Upper lobe of left lung (tissue), 6 donors: ENCODE measurements around the gene FGF3. TPM values are rescaled to one million over a fixed set of nuclear protein-coding genes. Genes with fewer than 3 reads are reported as not detected.

Experiments used
- ATAC-seq, 2 donors: fragments of 200-7000 bp; cut with Tn5 transposase; one replicate each; pipeline ENCODE4 v1.9.1; 2022; ENCODE audit warnings: mild to moderate bottlenecking in 2 of 2, moderate library complexity in 2 of 2; ENCODE audit not compliant: low FRiP score in 2 of 2
- DNase-seq, 2 donors: peaks; one replicate each; pipeline ENCODE4 v3.0.0-alpha.2; 2019 to 2020
- H3K27ac ChIP-seq, 4 donors: fragments of 200-600 bp; sonication (generic); one replicate each; pipeline ENCODE4 v1.5.1; 2016 to 2019
- H3K27me3 ChIP-seq, 4 donors: fragments of 200-600 bp; sonication (generic); one replicate each; pipeline ENCODE4 v1.5.1; 2017 to 2019
- H3K36me3 ChIP-seq, 4 donors: fragments of 200-600 bp; sonication (generic); one replicate each; pipeline ENCODE4 v1.5.1; 2016 to 2019
- H3K4me1 ChIP-seq, 4 donors: fragments of 200-600 bp; sonication (generic); one replicate each; pipeline ENCODE4 v1.5.1; 2018 to 2019
- H3K4me3 ChIP-seq, 4 donors: fragments of 200-600 bp; sonication (generic); one replicate each; pipeline ENCODE4 v1.5.1; 2017 to 2019; ENCODE audit warnings: mild to moderate bottlenecking in 2 of 4, moderate library complexity in 1 of 4
- H3K9me3 ChIP-seq, 4 donors: fragments of 200-600 bp; sonication (generic); one replicate each; pipeline ENCODE4 v1.5.1; 2018 to 2019
- CTCF ChIP-seq, 6 experiments: fragments of 450-650 bp in 4 of 6; fragments of 200-600 bp in 2 of 6; sonication (generic) in 2 of 6; IDR thresholded peaks; one replicate each; pipeline ENCODE4 v1.5.1; 2016 to 2019; ENCODE audit warnings: antibody characterized with exemption in 6 of 6
- EP300 ChIP-seq, 4 donors: sonication (generic); formaldehyde crosslinking; IDR thresholded peaks; one replicate each; pipeline ENCODE4 v1.5.1; 2017; ENCODE audit warnings: antibody characterized with exemption in 4 of 4, control low read depth in 2 of 4
- POLR2A ChIP-seq, 4 donors: fragments of 450-650 bp; IDR thresholded peaks; one replicate each; pipeline ENCODE4 v1.5.1; 2016 to 2017; ENCODE audit warnings: antibody characterized with exemption in 4 of 4, mild to moderate bottlenecking in 2 of 4
- POLR2AphosphoS5 ChIP-seq, 2 donors: sonication (generic); formaldehyde crosslinking; IDR thresholded peaks; one replicate each; pipeline ENCODE4 v1.5.1; 2017; ENCODE audit warnings: antibody characterized with exemption in 2 of 2
- WGBS, 2 donors: methylation state at CpG; one replicate each; pipeline ENCODE4 v1.1.5; 2017 to 2018; 5-methylcytosine and 5-hydroxymethylcytosine counted together
- total RNA-seq, 6 donors: library from RNA; depleted of rRNA in 4 of 6; stranded (reverse); fragments of >200 nt in 4 of 6; gene quantifications; one replicate each; pipeline versions ENCODE4 v1.1.0 to v1.2.1, GENCODE V29; 2016 to 2021
- donor health status: DM: no; HTN: no; CAD: no; lungs with moderate emphysema.
- donor health status: DM: no; HTN: yes; CAD: no; lungs with severe emphysema.

The FGF3 gene
- total RNA-seq, 6 donors from 2014 or later, result not detected

- Histone ChIP-seq H3K4me3 (no peak overlapping the region), H3K9me3 (no peaks in the 10 kb centered on the region), H3K27me3 (peaks cover 0 to 6% (median 2%) of the 10 kb centered on the region in 4 donors), H3K4me1 (no peaks in the 10 kb centered on the region), H3K27ac (no peak overlapping the region), H3K36me3 (no peaks in the 10 kb centered on the region)
- DNase-seq, result no peak
- TF ChIP-seq POLR2AphosphoS5 (IDR thresholded peaks at IDR 0.05), result no peak
- TF ChIP-seq EP300 (IDR thresholded peaks at IDR 0.05), result no peak
- TF ChIP-seq POLR2A (IDR thresholded peaks at IDR 0.05), result no peak
- no peak for TF ChIP-seq CTCF (IDR thresholded peaks at IDR 0.05)
- no peak for ATAC-seq
- 79 to 82% methylated on average over 3 of the region's 3 CpGs for WGBS, 2 donors
These were observed 47.4 kb upstream of the FGF3 start for GRCh38 chr11:69866648-69867047.

- ATAC-seq (no peak), DNase-seq (no peak)
- H3K27me3 ChIP-seq, result peaks cover 0 to 6% (median 2%) of the 10 kb centered on the region in 4 donors
- no peak overlapping the region for H3K27ac ChIP-seq
- H3K4me3 ChIP-seq, result no peak overlapping the region
- no peaks in the 10 kb centered on the region for H3K36me3 ChIP-seq
- no peak for TF ChIP-seq POLR2AphosphoS5 (IDR thresholded peaks at IDR 0.05)
- no peak for TF ChIP-seq POLR2A (IDR thresholded peaks at IDR 0.05)
- TF ChIP-seq CTCF (IDR thresholded peaks at IDR 0.05), result no peak
- TF ChIP-seq EP300 (IDR thresholded peaks at IDR 0.05), result no peak
- H3K9me3 ChIP-seq, result no peaks in the 10 kb centered on the region
- no peaks in the 10 kb centered on the region for H3K4me1 ChIP-seq
- WGBS, 2 donors, result 62 to 79% methylated on average over 5 of the region's 5 CpGs
These were observed 46.5 kb upstream of the FGF3 start for GRCh38 chr11:69865707-69866106.

- TF ChIP-seq POLR2A (IDR thresholded peaks at IDR 0.05) (no peak), EP300 (IDR thresholded peaks at IDR 0.05) (no peak), CTCF (IDR thresholded peaks at IDR 0.05) (no peak), POLR2AphosphoS5 (IDR thresholded peaks at IDR 0.05) (no peak)
- ATAC-seq, result no peak
- Histone ChIP-seq H3K27ac (no peak overlapping the region), H3K4me1 (no peaks in the 10 kb centered on the region), H3K9me3 (no peaks in the 10 kb centered on the region), H3K36me3 (no peaks in the 10 kb centered on the region), H3K27me3 (peaks cover 0 to 6% (median 2%) of the 10 kb centered on the region in 4 donors), H3K4me3 (no peak overlapping the region)
- 70 to 76% methylated on average over 20 to 27 of the region's 27 CpGs for WGBS, 2 donors
- peak in 1 of 2 donors; percentile 51 for DNase-seq
These were observed 45.8 kb upstream of the FGF3 start for GRCh38 chr11:69864686-69865661.

- TF ChIP-seq POLR2AphosphoS5 (IDR thresholded peaks at IDR 0.05) (no peak), POLR2A (IDR thresholded peaks at IDR 0.05) (no peak), EP300 (IDR thresholded peaks at IDR 0.05) (no peak), CTCF (IDR thresholded peaks at IDR 0.05) (no peak)
- H3K4me1 ChIP-seq, result no peaks in the 10 kb centered on the region
- no peak overlapping the region for H3K27ac ChIP-seq
- H3K9me3 ChIP-seq, result no peaks in the 10 kb centered on the region
- peaks cover 0 to 6% (median 2%) of the 10 kb centered on the region in 4 donors for H3K27me3 ChIP-seq
- ATAC-seq (no peak), DNase-seq (peak in 1 of 2 donors; percentile 54)
- no peak overlapping the region for H3K4me3 ChIP-seq
- no peaks in the 10 kb centered on the region for H3K36me3 ChIP-seq
- WGBS, 2 donors, result 82 to 92% methylated on average over 7 to 12 of the region's 17 CpGs
These were observed 44.5 kb upstream of the FGF3 start for GRCh38 chr11:69863544-69864200.
